NCI-H2196 treated with DMSO at 0.1 percent for 48 hours (cell line): Measurements from ENCODE around the gene ELOVL5.
"Not testable (repeated sequence)": the region's sequence is repeated elsewhere in the genome, so short reads cannot be mapped to it uniquely, and the experiment has no call there.

Experiments
- DNase-seq: peaks from one replicate; lab custom pipeline; 2025; ENCODE audit not compliant: unreplicated experiment; lab: John Stamatoyannopoulos, UW

The ELOVL5 gene, protein sequence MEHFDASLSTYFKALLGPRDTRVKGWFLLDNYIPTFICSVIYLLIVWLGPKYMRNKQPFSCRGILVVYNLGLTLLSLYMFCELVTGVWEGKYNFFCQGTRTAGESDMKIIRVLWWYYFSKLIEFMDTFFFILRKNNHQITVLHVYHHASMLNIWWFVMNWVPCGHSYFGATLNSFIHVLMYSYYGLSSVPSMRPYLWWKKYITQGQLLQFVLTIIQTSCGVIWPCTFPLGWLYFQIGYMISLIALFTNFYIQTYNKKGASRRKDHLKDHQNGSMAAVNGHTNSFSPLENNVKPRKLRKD

DNA sequence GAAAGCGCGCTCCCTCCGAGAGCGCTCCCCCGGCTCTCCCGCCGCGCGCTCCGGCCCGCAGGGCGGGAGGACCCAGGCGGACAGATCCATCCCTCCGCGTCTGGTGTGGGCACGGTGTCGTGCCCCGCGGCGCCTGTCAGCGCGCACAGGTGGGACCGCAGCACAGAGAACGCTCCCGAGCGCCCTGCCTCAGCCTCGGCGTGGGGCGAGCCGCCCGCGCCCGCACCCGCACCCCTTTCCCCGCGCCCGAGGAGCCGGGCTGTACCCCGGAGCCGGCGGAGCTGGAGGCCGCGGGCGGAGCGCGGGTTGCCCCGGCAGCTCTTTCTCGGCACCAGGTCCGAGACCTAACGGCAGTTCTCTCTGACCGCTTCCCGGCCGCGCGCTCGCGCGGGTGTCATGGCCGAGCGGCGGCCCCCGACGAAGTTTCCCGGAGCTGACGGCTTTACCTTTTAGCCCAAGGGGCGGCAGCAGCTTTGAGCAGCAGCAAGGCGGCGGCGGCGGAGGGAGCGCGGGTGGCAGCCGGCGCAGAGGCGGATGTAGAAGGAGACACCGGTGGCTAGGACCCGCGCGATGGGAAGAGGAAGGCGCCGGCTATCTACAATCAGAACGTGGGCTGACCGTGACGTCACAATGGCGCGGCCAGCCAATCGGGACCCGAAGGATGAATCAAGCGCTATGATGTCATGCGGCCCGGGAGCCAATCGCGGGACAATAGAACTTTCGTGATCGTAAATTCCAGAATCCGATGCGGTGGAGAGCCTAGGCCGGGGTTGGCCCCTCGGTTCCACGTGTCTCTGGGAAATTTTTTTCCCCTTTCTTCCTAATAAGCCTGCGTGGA is at the start of gene ELOVL5:
Gene ELOVL5 (minus strand): TSS at position 580 of the 838 bp plus-strand sequence. CDS start 53,251 bp downstream, outside the sequence.
- DNase-seq: peak; percentile 91

DNA sequence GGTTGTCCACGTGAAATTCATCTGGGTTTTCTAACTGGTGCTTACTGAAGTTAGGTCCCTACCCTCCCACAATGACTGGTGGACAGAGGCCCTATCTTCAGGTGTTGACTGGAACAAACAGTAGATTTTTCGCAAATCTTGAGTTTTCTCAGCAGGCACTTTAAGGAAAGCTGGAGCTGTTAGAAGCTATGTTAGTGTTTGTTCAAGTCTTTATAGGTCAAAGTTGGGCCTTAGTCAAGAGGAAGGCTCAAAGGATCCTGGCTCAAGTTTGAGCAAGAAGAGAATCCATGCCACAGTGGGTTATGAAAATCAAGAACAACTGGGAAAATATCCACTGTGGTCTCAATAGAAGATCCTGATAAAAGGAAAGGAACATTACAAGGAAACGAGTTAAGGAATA is 48.5 kb upstream of the ELOVL5 start:
- no peak for DNase-seq

DNA sequence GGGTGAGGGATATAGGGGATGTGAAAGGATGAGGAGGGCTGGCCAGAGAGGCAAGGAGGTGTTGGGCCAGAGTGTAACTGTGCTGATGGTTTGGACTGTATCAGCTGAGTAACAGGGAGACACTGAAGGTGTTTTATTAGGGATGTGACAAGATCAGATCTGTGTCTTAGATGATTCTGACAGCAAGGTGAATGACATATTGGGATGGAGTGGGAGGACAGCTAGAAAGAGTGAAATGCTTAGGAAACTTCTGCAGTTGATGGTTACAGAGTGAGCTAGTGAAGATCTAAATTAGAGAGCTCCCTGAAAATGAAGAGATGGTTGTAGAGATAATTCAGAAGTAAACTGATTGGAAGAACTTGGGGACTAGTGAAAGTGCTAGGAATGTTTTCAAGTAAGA is 47.2 kb upstream of the ELOVL5 start:
- no peak for DNase-seq

DNA sequence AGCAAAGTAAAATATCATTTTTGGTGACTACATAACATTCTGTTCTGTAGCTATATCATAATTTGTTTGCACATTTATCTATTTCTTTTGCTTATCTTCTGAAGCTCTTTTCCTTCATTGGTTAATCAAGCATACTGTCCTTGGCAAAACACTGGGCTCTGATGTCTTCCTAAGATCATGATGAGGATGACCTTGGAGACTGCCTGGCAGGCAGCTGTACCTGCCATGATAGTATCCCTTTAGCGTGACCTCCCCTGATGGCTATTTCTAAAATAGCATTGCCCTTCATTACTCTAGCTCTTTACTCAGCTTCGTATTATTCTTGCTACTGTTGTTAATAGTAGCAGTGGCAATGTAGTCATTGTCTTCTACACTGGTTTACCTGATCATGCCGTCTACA is 46.0 kb upstream of the ELOVL5 start:
- no peak for DNase-seq

DNA sequence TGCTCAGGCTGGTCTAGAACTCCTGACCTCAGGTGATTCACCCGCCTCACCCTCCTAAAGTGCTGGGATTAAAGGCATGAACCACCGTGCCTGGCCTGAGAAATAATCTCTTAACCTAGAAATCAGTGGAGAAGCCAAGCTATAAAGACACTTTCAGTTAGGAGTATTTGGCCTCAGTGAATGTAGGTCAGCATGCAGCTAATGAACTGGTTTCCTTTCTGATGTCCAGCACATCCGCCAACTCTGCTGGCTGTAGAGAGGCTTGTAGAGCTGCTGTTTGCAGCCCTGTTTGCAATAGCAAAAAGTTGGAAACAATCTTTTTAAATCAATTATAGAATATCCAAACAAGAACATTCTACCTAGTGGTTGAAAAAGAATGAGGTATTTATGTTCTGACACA is 42.4 kb upstream of the ELOVL5 start:
- DNase-seq: no peak

DNA sequence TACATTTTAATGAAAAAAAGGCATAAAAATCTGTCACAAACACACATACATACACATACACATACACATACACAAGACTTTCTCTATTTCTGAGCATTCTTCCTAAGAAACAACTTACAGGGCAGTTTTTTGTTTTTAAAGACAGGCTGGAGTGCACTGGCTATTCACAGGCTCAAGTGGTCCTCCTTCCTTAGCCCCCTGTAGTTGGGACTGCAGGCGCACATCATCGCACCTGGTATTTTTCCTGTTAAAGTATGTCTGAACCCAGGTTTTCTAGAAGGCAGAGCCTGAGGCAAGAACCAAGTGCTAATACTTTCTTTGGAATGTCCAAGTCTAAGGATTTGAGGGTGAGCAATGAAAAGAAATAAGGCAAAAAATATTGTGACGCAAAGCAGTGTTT is 41.3 kb upstream of the ELOVL5 start:
- no peak for DNase-seq

DNA sequence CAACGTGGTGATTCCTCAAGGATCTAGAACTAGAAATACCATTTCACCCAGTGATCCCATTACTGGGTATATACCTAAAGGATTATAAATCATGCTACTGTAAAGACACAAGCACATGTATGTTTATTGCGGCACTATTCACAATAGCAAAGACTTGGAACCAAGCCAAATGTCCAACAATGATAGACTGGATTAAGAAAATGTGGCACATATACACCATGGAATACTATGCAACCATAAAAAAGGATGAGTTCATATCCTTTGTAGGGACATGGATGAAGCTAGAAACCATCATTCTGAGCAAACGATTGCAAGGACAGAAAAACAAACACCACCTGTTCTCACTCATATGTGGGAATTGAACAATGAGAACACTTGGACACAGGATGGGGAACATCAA is 39.9 kb upstream of the ELOVL5 start:
- not testable (repeated sequence) for DNase-seq

DNA sequence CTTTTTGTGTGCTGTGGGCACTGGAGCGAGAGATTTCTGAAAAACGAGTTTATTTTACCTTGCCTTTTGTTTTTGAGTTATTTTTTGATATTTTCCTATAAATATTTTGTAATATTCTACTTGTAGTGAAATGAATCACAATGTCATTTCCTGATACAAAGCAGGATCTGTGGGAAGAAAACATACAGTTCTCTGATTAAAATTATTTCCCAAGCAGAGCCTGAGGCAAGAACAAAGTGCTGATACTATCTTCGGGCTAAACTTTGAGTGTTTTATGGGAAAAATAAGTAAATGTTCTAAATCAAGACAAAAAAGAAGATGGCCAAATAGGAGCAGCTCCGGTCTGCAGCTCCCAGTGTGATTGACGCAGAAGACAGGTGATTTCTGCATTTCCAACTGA is 33.7 kb upstream of the ELOVL5 start:
- DNase-seq: no peak

DNA sequence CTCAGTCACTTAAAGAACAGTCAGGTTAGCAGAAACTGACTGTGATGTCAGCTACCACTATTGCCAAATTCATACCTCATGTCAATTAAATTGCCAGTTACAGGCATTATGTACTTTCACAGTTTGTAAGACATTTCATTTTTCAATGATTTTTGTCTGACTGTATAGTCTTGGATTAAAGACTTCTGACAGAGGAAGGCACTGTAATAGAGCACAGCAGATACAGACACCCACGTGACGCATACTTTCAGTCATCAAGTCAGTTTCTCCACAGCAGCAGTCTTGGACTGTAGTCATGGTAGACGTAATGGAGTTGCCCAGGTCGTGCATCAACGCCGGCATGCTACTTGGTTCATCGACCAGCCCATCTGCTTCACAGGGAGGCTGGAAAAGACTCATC is 29.5 kb upstream of the ELOVL5 start:
- no peak for DNase-seq

DNA sequence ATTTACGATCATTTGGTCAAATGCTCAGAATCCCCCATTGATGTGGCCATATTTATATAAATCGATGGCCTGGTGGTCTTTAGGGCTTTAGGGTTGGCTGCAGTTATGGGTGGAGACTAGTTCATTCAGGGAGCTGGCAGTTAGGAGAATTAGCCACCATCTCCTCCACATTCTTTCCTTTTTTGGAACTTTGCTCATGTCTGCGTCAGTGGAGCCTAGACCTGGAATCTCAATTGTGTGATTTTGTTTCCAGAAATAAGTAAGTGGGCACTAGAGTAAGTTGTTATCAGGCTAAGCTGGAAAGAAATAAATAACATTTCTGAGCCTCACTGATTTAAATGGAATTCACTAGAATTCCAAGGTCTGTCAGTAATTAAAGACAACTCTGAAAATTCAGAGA is 29.0 kb upstream of the ELOVL5 start:
- no peak for DNase-seq

DNA sequence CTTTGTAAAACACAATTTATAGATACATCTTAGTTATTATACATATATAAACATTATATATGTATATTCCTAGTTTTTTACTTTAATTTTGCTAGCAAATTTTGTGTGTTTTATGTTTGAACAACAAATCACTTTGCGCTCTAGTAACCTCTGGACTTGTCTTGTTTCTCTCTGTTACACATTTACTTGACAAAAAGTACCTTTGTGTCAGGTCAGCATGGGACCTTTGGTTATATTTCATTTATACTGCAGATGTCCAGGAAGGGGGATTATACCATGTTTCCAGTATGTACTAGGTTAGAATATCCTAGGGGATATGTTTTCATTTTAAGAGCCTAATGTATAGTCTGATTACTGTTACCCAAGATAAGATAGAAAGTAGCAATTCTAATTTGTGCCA is 28.5 kb upstream of the ELOVL5 start:
- DNase-seq: no peak

DNA sequence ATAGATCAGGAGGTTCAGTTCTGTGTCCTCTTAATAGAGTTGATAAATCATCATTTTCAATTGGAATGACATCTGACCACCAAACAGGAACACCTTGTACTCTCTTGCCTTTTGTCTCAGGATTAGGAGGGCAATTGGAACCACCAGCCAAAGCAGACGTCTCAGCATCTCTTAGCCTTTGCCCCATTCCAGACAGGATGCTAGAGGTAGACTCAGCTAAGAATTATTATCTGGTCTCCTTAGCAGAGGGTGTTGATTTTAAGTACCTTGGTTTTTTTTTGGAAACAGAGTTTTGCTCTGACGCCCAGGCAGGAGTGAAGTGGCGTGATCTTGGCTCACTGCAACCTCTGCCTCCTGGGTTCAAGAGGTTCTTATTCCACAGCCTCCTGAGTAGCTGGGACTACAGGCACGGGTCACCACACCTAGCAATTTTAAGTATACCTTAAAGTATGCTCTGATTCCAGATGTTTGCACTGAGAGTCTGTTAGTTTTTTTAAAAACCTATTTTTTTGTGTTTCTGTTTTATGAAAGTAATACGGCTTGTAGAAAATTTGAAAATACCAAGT is 28.0 kb upstream of the ELOVL5 start:
- no peak for DNase-seq

DNA sequence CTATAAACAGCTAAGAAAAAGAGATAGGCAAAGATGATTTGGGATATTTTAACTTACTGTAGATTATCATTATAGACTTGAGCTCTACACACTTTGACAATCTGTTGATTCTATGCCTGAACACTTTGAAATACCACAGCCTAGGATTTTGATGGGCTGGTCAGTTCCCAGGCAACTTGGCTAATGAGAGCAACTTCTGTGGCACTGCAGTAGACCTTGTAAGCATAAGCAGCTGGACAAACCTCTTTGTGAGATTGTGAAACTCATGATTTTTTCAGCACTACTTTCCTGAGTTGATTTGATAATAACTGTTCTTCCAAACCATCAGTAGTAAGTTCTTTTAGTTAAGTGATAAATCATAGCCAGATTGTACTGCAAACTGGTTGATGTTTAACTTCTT is 27.1 kb upstream of the ELOVL5 start:
- no peak for DNase-seq

DNA sequence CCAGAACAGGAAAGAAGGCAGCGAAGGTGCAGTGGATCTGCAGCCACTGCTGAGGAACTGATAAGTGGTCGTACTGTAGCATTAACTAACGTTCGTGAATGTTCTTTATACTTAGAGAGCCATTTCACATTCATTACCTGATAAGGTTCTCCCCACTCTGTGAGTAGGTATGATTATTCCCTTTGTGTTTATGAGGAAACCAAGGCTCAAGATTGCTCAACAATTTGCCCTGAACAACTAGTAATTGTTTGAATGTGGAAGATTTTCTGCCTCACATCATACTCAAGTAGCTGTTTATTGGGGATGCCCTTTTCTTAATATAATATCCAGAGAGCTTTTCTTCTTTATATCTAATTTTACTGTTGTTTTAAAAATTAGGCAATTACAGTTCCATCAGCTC is 24.9 kb upstream of the ELOVL5 start:
- no peak for DNase-seq

DNA sequence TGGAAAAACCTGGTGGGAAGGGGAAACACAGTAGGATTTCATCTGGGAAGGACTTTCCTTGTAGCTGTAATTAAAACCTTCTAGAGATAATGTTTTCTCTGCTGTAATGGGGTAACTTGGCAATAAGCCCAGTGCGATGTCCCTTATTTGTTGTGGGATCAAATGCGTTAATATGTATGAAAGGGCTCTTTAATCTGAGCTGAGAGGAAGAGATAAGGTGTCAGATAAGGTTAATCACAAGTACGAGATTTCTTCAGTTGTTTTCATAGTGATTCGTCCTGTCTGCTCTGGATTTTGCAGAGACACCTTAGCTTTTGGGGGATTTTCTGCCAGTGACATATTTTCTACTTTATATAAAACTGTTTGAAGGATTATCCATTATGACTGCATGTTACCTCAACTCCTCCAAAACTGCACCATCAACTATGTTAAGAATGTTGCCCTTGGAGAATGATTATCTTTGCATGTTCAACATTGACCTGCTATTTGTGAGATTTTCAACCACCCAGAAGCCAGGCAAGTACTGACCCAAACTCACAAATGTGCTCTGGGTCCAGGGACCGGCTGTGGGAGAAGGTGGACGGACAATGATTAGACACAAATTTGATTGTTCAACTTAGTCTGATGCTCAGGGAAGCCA is 21.2 kb upstream of the ELOVL5 start:
- peak; percentile 13 for DNase-seq

DNA sequence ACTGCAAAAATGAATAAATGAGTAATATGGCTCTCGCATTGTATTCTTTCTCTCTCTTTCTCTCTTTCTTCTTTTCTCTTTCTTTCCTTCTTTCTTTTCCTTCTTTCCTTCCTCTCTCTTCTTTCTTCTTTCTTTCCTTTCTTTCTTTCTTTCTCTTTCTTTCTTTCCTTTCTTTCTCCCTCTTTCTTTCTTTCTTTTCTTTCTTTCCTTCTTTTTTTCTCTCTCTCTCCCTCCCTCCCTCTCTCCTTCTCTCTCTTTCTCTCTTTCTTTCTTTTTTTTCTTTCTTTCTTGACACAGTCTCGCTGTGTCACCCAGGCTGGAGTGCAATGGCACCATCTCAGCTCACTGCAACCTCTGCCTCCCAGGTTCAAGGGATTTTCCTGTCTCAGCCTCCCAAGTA is 20.3 kb upstream of the ELOVL5 start:
- no peak for DNase-seq

DNA sequence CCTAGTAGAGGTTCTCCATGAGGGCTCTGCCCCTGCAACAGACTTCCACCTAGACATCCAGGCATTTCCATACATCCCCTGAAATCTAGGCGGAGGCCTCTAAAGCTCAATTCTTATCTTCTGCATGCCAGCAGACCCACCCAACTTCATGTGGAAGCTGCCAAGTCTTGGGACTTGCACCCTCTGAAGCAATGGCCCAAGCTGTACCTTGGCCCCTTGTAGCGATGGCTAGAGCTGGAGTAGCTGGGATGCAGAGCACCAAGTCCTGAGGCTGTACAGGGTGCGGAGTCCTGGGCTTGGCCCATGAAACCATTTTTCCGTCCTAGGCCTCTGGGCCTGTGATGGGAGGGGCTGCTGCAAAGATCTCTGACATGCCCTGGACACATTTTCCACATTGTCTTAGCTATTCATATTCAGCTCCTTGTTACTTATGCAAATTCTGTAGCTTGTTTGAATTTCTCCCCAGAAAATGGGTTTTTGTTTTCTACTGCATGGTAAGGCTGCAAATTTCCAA is 17.4 kb upstream of the ELOVL5 start:
- DNase-seq: no peak

DNA sequence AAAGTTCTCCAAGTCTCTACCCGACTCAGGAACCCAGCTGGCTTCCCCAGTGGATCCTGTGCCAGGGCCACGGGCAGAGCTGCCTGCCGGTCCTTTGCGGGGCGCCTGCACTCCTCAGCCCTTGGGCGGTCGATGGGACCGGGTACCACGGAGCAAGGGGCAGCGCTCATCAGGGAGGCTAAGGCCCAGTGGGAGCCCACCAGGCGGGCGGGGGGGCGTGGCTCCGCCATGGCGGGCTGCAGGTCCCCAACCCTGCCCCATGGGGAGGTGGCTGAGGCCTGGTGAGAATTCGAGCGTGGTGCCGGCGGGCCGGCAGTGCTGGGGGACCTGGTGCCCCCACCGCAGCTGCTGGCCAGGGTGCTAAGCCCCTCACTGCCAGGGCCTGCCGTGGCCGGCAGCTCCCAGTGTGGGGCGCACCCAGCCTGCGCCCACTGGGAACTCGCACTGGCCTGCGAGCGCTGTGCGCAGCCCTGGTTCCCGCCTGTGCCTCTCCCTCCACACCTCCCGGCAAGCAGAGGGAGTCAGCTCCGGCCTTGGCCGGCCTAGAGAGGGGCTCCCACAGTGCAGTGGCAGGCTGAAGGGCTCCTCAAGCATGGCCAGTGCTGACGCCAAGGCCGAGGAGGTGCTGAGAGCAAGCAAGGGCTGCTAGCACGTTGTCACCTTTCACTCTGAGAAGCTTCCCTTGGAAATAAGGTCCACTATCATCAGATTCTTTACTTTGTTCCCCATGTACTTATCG is 14.8 kb upstream of the ELOVL5 start:
- DNase-seq: no peak

DNA sequence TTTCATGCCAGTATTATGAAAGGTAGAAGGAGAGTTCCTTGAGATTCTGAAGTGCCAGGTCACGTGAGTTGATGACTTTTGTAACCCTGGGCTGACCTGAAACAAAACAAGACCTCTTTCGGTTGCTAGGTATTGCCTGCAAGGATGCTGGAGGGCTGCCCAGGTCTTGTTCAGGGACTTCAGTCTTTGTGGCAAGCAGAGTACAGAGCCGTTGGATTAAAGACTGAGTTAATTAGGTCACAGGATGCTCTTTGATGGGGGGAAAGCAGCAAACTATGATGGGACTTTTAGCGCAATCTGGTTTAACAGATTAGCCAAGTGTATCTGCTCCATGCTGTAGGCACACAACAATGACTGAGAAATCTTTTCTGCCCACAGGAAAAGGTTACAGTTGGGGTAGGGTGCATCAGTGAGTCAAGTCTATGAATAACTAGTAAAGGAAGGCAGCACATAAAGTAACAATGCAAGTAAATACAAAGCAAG is 12.8 kb upstream of the ELOVL5 start:
- DNase-seq: peak; percentile 64

DNA sequence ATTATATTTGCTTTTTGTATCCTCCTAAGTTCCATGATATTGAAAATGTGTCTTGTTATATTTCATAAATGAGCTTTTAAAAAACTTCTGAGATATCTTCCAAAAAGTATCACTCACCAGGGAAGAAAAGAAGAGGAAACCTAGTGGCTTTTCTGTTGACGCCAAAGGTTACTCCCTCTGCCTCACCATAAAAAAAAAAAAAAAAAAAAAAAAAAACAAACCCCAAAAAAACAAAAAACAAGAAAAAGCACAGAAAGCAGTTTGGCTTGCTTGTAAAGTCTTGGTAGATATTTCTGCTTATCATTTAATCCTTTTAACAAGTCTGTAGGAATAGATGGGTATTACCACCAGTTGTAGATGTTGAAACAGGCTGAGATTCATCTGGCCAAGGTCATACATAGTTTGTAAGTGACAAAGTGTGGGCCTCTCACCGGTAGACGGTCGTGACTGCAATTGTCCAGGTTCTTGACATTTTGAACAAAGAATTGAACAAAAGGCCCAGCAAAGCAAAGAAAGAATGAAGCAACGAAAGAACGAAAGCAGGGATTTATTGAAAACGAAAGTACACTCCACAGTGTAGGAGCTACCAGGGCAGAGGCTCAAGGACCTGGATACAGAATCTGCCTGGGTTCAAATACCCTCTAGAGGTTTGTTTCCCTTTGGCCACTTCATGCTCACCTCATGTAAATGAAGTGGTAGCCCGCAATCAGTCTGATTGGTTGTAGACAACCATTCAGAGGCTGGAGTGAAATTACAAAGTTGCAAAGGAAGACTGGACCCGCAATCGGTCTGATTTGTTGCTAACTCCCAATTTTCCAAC is 11.6 kb upstream of the ELOVL5 start:
- peak; percentile 36 for DNase-seq
